Suprapubic skin (tissue), 4 donors: ENCODE measurements around the gene SPATS2.

Source experiments
- POLR2A ChIP-seq, 2 donors: fragments of 450-650 bp; IDR thresholded peaks; one replicate each; pipeline ENCODE4 v1.6.1; 2017; ENCODE audit warnings: antibody characterized with exemption in 2 of 2, mild to moderate bottlenecking in 2 of 2, moderate library complexity in 2 of 2
- POLR2AphosphoS5 ChIP-seq, 3 donors: sonication (generic); formaldehyde crosslinking; IDR thresholded peaks; one replicate each; pipeline ENCODE4 v1.6.1; 2017; ENCODE audit warnings: antibody characterized with exemption in 3 of 3
- TF ChIP-seq, protein P1 (sequence below), 2 donors: fragments of 200-600 bp in 1 of 2; fragments of 450-650 bp in 1 of 2; sonication (generic) in 1 of 2; IDR thresholded peaks; one replicate each; pipeline ENCODE4 v1.5.1; 2016 to 2019; ENCODE audit warnings: antibody characterized with exemption in 2 of 2, mild to moderate bottlenecking in 1 of 2, moderate library complexity in 1 of 2

GRCh38 chr12:49541140-49541861, 174.0 kb downstream of the SPATS2 start:
- TF ChIP-seq POLR2AphosphoS5 (IDR thresholded peaks at IDR 0.05): no peak
- no peak for TF ChIP-seq POLR2A (IDR thresholded peaks at IDR 0.05)
- TF ChIP-seq, protein P1, sequence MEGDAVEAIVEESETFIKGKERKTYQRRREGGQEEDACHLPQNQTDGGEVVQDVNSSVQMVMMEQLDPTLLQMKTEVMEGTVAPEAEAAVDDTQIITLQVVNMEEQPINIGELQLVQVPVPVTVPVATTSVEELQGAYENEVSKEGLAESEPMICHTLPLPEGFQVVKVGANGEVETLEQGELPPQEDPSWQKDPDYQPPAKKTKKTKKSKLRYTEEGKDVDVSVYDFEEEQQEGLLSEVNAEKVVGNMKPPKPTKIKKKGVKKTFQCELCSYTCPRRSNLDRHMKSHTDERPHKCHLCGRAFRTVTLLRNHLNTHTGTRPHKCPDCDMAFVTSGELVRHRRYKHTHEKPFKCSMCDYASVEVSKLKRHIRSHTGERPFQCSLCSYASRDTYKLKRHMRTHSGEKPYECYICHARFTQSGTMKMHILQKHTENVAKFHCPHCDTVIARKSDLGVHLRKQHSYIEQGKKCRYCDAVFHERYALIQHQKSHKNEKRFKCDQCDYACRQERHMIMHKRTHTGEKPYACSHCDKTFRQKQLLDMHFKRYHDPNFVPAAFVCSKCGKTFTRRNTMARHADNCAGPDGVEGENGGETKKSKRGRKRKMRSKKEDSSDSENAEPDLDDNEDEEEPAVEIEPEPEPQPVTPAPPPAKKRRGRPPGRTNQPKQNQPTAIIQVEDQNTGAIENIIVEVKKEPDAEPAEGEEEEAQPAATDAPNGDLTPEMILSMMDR (IDR thresholded peaks at IDR 0.05): no peak
